Measurements from ENCODE around the gene MAB21L2.

Gene MAB21L2

DNA sequence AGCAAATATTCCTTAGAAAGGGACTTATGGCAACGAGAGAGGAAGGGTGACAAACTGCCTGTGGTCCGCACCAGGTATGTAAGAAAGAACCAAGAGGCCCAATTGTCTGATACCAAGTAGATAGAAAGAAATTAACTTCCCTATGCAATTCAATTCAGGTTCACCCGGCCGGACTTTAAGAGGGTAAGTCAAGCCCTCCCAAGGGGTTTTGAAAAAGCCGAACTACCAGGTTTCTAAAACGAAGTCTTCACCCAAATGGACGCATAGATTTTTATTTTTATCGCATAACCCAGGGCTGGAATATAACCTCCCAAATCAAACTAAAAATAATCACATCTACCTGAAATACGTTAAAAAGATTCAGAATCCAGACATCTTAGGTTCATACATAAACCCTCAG is 1.6 kb upstream of the MAB21L2 start:
- in situ Hi-C loops (cut with HindIII; ENCODE audit: low pct_unique_long_range_greater_than_20kb, low sequenced_read_pairs), result no loop called here
- TF ChIP-seq JUND (IDR thresholded peaks at IDR 0.05; ENCODE audit: low read depth), result no peak
- no peak for DNase-seq (ENCODE audit: low read depth in 1 of 2, low spot score in 1 of 2)

DNA sequence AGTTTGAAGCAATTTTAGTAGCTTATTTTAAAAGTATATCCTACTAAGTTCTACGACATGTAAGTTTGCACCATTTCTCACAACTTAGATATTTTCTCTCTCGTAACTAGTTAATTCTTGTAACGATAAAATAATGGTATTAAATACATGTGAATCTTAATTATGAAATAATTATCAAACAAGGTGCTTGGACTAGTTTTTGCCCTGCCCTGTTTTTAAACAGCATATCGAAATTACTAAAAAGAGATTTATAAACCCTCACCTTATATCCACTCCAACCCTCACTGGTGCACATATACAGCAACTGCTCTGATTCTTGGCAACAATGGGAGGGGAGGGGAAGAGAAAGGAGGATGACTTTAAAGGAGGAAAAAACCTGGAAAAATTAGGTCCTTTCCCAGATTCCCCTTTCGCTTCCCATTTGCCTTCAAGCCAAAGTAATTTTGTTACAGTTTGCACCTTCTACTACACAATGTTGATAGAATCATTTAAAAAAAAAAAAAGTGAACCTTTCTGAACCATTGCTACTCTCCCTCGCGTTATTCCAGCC is 820 bp upstream of the MAB21L2 start:
- no peak for DNase-seq (ENCODE audit: low read depth in 1 of 2, low spot score in 1 of 2)
- in situ Hi-C loops (cut with HindIII; ENCODE audit: low pct_unique_long_range_greater_than_20kb, low sequenced_read_pairs), result no loop called here
- TF ChIP-seq JUND (IDR thresholded peaks at IDR 0.05; ENCODE audit: low read depth), result no peak

DNA sequence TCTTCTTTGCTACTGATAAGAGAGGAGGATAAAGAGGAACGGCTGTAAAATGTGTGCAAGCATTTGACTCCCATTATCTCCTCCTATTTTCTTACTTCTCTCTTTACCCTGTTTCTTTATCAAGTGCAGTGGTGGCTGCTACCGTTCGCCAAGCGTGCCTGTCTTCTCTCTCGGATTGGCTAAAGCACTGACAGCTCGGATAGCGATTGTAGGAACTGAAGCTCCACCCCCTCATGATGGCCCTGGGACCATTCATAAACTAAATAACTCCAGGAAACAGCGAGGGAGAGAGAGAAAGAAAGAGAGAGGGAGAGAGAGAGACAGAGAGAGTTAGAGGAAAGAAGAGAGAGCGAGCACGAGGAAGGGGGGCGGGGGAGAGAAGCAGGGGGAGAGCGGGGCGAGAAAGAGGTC is 305 bp upstream of the MAB21L2 start:
- in situ Hi-C loops (cut with HindIII; ENCODE audit: low pct_unique_long_range_greater_than_20kb, low sequenced_read_pairs), result no loop called here
- DNase-seq (ENCODE audit: low read depth in 1 of 2, low spot score in 1 of 2), result no peak
- no peak for TF ChIP-seq JUND (IDR thresholded peaks at IDR 0.05; ENCODE audit: low read depth)

DNA sequence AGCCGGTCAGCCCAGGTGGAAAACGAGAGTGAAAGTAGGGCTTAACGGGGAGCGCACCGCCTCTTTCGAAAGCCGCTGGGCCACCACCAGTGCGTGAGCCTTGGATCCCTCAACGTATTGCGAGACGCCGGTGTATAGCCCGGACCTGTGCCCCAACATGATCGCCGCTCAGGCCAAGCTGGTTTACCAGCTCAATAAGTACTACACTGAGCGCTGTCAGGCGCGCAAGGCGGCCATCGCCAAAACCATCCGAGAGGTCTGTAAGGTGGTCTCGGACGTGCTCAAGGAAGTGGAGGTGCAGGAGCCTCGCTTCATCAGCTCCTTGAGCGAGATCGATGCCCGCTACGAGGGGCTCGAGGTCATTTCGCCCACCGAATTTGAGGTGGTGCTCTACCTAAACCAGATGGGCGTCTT is 929 bp downstream of the MAB21L2 start:
- in situ Hi-C loops (cut with HindIII; ENCODE audit: low pct_unique_long_range_greater_than_20kb, low sequenced_read_pairs), result no loop called here
- no peak for DNase-seq (ENCODE audit: low read depth in 1 of 2, low spot score in 1 of 2)
- no peak for TF ChIP-seq JUND (IDR thresholded peaks at IDR 0.05; ENCODE audit: low read depth)

DNA sequence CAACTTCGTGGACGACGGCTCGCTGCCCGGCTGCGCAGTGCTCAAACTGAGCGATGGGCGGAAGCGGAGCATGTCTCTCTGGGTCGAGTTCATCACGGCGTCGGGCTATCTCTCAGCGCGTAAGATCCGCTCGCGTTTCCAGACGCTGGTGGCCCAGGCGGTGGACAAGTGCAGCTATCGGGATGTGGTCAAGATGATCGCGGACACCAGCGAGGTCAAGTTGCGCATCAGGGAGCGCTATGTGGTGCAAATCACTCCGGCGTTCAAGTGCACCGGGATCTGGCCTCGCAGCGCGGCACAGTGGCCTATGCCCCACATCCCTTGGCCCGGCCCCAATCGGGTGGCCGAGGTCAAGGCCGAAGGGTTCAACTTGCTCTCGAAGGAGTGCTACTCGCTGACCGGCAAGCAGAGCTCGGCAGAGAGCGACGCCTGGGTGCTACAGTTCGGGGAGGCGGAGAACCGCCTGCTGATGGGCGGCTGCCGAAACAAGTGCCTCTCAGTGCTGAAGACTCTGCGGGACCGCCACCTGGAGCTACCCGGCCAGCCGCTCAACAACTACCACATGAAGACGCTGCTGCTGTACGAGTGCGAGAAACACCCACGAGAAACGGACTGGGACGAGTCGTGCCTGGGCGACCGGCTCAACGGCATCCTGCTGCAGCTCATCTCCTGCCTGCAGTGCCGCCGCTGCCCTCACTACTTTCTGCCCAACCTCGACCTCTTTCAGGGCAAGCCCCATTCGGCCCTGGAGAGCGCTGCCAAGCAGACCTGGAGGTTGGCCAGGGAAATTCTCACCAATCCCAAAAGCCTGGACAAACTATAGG is 1.5 kb downstream of the MAB21L2 start:
- no peak for DNase-seq (ENCODE audit: low read depth in 1 of 2, low spot score in 1 of 2)
- no peak for TF ChIP-seq JUND (IDR thresholded peaks at IDR 0.05; ENCODE audit: low read depth)
- in situ Hi-C loops (cut with HindIII; ENCODE audit: low pct_unique_long_range_greater_than_20kb, low sequenced_read_pairs), result no loop called here

DNA sequence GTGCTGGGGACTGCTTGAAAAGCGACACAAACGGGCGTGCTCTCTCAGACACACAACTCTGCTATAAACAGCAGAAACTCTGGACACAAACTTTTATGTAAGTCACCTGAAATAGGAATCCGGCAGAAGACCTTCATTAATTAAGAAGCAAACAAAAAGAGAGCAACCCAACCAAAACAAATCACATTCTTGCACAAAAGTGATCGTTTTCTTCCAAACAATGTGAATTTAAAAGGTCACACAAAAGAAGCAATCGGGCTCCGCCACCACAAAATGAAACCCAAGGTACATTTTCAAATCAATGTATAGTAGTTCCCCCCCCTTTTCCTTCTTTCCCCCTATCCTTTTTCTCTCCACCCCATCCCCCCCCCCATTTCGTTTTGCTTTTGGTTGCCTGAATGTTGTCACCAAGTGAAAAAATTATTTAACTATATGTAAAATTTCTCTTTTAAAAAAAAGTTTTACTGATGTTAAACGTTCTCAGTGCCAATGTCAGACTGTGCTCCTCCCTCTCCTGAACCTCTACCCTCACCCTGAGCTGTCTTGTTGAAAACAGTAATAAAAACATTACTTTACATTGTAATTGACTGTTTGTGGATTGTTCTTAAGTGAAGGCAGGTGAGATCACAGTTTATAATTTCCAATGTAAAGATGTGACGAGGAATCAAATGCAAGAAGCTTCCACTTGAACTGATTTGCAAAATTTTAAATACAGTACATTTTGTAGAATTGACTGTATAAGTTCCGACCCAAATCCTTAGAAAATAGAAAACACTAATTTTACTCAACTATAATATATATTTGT is 2.4 kb downstream of the MAB21L2 start:
- in situ Hi-C loops (cut with HindIII; ENCODE audit: low pct_unique_long_range_greater_than_20kb, low sequenced_read_pairs), result no loop called here
- no peak for DNase-seq (ENCODE audit: low read depth in 1 of 2, low spot score in 1 of 2)
- no peak for TF ChIP-seq JUND (IDR thresholded peaks at IDR 0.05; ENCODE audit: low read depth)

DNA sequence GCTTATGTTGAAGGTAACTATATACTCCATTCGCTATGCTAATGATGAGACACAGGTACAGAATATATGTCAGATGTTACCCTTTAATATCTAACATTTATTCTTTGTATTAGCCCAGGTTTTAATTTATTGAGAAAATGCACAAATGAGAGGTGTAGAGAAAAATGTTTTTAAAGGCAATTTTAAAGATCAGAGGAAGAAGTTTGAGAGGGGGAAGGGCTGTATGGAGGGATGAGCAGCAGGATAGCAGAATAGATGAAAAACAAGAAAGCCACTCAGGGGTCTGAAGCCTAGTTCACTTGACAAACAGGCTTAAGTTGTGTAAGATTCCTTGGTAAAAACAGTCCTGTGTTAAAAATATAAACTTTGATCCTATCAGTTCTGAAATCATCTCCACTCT is 3.7 kb downstream of the MAB21L2 start:
- DNase-seq (ENCODE audit: low read depth in 1 of 2, low spot score in 1 of 2), result no peak
- in situ Hi-C loops (cut with HindIII; ENCODE audit: low pct_unique_long_range_greater_than_20kb, low sequenced_read_pairs), result no loop called here
- TF ChIP-seq JUND (IDR thresholded peaks at IDR 0.05; ENCODE audit: low read depth), result no peak

DNA sequence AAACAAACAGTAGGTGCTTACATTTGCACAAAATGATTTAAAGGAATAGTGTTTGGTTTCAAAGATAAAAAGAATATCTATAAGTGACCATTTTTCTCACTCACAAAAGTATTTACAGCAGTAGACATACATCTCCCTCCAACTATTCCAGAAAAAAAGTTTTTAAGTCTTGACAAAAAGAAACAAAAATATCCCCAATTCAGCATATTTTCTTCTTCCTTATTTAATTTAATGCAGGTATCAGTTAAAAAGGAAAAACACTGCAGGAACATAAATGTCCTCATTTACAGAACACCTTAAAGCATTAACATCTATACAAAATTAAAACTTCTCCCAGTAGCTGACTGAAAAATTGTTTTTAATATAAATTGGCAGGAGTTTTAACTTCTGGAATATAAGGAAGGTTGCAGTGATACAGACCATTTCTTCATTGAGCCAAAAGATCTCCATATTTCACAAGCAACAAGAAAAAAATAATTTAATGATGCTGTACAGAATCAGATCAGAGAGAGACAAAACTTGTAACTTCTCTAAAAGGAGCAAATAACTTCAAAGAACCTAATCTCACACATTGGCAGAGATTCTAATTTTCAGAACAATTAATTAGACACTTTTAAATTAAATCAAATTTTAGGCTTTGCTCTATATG is 4.3 kb downstream of the MAB21L2 start:
- in situ Hi-C loops (cut with HindIII; ENCODE audit: low pct_unique_long_range_greater_than_20kb, low sequenced_read_pairs), result no loop called here
- DNase-seq (ENCODE audit: low read depth in 1 of 2, low spot score in 1 of 2), result no peak
- TF ChIP-seq JUND (IDR thresholded peaks at IDR 0.05; ENCODE audit: low read depth), result no peak

DNA sequence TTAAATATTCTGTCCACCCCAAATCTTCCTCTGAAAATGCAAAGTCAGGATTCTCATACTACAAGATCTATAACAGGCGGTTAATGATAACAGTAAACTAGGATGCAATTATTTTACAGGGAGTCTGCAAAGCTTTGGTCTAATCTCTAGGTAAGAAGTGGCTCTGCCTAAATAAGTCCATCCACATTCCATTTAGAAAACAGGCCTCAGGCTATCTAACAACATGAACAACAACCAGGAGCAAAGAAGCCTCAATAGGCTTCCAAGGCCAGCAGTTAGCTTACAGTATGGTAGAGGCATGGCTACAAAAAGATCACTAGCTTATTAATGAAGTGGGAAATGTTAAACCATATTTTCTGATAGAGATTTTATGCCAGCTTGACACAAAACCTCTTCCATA is 6.4 kb downstream of the MAB21L2 start:
- TF ChIP-seq JUND (IDR thresholded peaks at IDR 0.05; ENCODE audit: low read depth), result no peak
- peak in 1 of 2 experiments; percentile 33 for DNase-seq (ENCODE audit: low read depth in 1 of 2, low spot score in 1 of 2)
- in situ Hi-C loops (cut with HindIII; ENCODE audit: low pct_unique_long_range_greater_than_20kb, low sequenced_read_pairs), result no loop called here

DNA sequence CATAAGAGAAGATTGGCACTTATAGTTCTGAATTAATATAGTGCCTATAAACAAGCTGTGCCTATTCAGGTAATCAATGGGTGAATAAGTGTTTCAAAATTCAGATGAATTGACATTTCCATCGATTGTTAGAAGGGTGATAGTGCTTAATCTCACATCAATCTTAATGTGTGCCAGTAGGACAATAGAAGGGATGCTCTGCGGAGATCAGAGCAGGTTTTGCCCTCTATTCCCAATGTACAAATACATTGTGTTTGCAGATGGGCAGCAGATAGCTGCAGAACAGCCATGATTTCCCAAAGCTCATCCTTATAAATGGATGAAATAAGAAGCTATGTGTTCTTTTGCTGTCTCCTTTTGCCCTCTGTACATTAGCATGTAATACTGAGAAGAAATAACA is 7.2 kb downstream of the MAB21L2 start:
- TF ChIP-seq JUND (IDR thresholded peaks at IDR 0.05; ENCODE audit: low read depth), result no peak
- in situ Hi-C loops (cut with HindIII; ENCODE audit: low pct_unique_long_range_greater_than_20kb, low sequenced_read_pairs), result no loop called here
- no peak for DNase-seq (ENCODE audit: low read depth in 1 of 2, low spot score in 1 of 2)

DNA sequence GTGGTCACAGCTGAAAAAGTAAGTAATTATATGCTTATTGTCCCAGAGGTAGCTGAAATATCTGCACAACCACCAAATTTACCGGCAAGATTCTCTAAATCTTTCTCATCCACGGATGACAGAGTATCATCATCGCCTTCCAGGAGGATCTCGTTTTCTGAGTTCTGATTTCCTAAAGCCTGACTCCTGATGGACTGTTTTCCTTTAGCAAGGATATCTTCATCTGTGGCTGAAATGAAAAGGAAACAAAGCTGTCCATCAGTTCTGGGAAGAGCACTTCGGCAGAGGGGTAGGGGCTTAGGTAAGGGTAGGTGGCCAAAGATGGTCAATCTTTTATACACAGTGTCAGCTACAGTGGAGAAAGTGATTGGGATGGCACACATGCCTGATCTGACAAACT is 8.7 kb downstream of the MAB21L2 start:
- DNase-seq (ENCODE audit: low read depth in 1 of 2, low spot score in 1 of 2), result no peak
- in situ Hi-C loops (cut with HindIII; ENCODE audit: low pct_unique_long_range_greater_than_20kb, low sequenced_read_pairs), result no loop called here
- TF ChIP-seq JUND (IDR thresholded peaks at IDR 0.05; ENCODE audit: low read depth), result no peak

DNA sequence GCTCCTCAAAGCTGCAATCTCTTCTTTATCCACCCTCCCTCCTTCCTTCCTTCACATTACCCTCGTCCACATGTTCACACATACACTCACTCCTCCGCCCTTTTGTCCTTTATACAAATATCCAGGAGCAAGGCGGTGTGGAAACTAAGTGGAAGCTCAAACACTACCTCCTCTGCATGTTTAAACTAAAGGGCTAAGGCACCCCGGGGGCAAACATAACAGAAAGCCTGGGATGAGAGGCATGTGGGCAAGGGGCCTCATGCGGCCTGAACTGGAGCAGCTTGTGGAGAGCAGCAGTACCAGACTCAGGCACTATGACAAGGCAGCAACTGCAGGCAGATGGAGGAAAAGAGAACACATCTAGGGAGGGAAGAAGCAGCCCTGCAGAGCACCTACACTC is 9.5 kb downstream of the MAB21L2 start:
- no peak for TF ChIP-seq JUND (IDR thresholded peaks at IDR 0.05; ENCODE audit: low read depth)
- peak in 1 of 2 experiments; percentile 61 for DNase-seq (ENCODE audit: low read depth in 1 of 2, low spot score in 1 of 2)

More for the DNA sequence above, 9.5 kb downstream of the MAB21L2 start:
- in situ Hi-C loops (cut with HindIII; ENCODE audit: low pct_unique_long_range_greater_than_20kb, low sequenced_read_pairs), result no loop called here
